ENCODE measurements around the gene PAAF1.

DNA sequence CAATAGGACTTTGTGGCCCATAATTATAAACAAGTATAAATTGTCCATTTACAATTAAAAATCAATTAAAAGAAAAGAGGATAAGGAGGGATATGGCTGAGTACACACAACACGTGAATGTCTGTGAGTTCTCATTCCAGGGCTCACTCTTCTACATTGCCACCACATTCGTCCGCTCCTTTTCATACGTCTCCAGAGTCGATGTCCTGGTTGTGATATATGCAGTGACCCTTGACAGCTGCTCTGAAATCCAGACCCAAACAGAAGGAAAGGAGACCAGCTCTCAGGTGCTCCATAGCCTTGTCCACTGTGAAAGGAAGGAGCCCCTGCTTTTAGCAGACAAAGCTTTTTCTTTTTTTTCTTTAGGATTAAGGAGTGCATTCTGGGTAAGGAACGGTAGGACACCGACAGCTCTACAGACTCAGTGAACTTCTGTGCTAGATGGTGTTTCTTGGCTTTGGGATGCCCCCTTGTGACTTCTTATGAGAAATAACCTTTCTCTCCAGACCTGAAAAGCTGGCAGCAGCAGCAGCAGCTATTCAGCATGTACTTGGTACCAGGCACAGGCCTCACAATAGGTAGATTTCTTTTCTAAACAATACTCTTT, 54.3 kb downstream of the PAAF1 start:
- TF ChIP-seq, protein P1, sequence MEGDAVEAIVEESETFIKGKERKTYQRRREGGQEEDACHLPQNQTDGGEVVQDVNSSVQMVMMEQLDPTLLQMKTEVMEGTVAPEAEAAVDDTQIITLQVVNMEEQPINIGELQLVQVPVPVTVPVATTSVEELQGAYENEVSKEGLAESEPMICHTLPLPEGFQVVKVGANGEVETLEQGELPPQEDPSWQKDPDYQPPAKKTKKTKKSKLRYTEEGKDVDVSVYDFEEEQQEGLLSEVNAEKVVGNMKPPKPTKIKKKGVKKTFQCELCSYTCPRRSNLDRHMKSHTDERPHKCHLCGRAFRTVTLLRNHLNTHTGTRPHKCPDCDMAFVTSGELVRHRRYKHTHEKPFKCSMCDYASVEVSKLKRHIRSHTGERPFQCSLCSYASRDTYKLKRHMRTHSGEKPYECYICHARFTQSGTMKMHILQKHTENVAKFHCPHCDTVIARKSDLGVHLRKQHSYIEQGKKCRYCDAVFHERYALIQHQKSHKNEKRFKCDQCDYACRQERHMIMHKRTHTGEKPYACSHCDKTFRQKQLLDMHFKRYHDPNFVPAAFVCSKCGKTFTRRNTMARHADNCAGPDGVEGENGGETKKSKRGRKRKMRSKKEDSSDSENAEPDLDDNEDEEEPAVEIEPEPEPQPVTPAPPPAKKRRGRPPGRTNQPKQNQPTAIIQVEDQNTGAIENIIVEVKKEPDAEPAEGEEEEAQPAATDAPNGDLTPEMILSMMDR (IDR thresholded peaks at IDR 0.05 in 8 of 11, conservative IDR thresholded peaks at IDR 0.05 in 3 of 11) = peak in 1 of 11 experiments; percentile 20
- no peak for TF ChIP-seq POLR2AphosphoS5 (IDR thresholded peaks at IDR 0.05)
